Keratinocyte (primary cell): Measurements from ENCODE around the gene LRRN4. TPM values are rescaled to one million over a fixed set of nuclear protein-coding genes. Genes with fewer than 3 reads are reported as not detected.

Experiments
- DNase-seq: peaks from one replicate; pipeline ENCODE4 v3.0.0-alpha.2; 2011; ENCODE audit warnings: low read depth, missing footprints, low spot score
- FAIRE-seq: peaks from 2 replicates; lab custom pipeline; 2011; peaks lifted over from hg19 to GRCh38; lab: Jason Lieb, UNC
- H2AFZ ChIP-seq: 2 replicates; pipeline ENCODE4 v1.6.0; 2012; ENCODE audit warnings: low read length, control low read depth, inconsistent platforms; ENCODE audit not compliant: control insufficient read depth
- H3K27ac ChIP-seq: 2 replicates; pipeline ENCODE4 v1.5.1; 2011; ENCODE audit warnings: low read length; ENCODE audit not compliant: control insufficient read depth, insufficient read depth
- H3K27me3 ChIP-seq: 3 replicates; pipeline ENCODE4 v1.6.0; 2011; ENCODE audit warnings: low read length; ENCODE audit not compliant: control insufficient read depth, insufficient read depth; ENCODE audit errors: extremely low read depth
- H3K36me3 ChIP-seq, 2 experiments: 2 replicates in 1 of 2; 3 replicates in 1 of 2; pipeline ENCODE4 v1.5.1; 2011; ENCODE audit warnings: low read length in 2 of 2, mild to moderate bottlenecking in 1 of 2; ENCODE audit not compliant: control insufficient read depth in 2 of 2, insufficient read depth in 2 of 2; ENCODE audit errors: extremely low read depth in 1 of 2
- H3K4me1 ChIP-seq: 3 replicates; pipeline ENCODE4 v1.5.1; 2011; ENCODE audit warnings: low read length; ENCODE audit not compliant: control insufficient read depth, insufficient read depth; ENCODE audit errors: extremely low read depth
- H3K4me2 ChIP-seq: 3 replicates; pipeline ENCODE4 v1.6.0; 2011; ENCODE audit warnings: low read depth, low read length; ENCODE audit not compliant: control insufficient read depth, insufficient read depth; ENCODE audit errors: extremely low read depth
- H3K4me3 ChIP-seq, 3 experiments: fragments of 200-600 bp in 1 of 3; sonication (generic) in 1 of 3; 2 replicates in 2 of 3; 3 replicates in 1 of 3; pipeline ENCODE4 v1.5.1; 2011 to 2016; ENCODE audit warnings: low read length in 3 of 3, mild to moderate bottlenecking in 3 of 3, control low read depth in 2 of 3, inconsistent platforms in 1 of 3, low read depth in 1 of 3, mixed read lengths in 1 of 3, mixed run types in 1 of 3, moderate library complexity in 1 of 3; ENCODE audit not compliant: control insufficient read depth in 2 of 3, insufficient read depth in 2 of 3; ENCODE audit errors: extremely low read depth in 1 of 3
- H3K79me2 ChIP-seq: 2 replicates; pipeline ENCODE4 v1.6.0; 2012; ENCODE audit warnings: low read length; ENCODE audit not compliant: control insufficient read depth, insufficient read depth
- H3K9ac ChIP-seq: 3 replicates; pipeline ENCODE4 v1.6.0; 2011; ENCODE audit warnings: low read length; ENCODE audit not compliant: control insufficient read depth, insufficient read depth; ENCODE audit errors: extremely low read depth
- H3K9me1 ChIP-seq: 3 replicates; pipeline ENCODE4 v1.6.0; 2011; ENCODE audit warnings: low read length; ENCODE audit not compliant: control insufficient read depth, insufficient read depth; ENCODE audit errors: extremely low read depth
- H3K9me3 ChIP-seq: 2 replicates; pipeline ENCODE4 v1.5.1; 2012; ENCODE audit warnings: low read depth, low read length; ENCODE audit not compliant: control insufficient read depth
- H4K20me1 ChIP-seq: 3 replicates; pipeline ENCODE4 v1.6.0; 2011; ENCODE audit warnings: low read length; ENCODE audit not compliant: control insufficient read depth, insufficient read depth; ENCODE audit errors: extremely low read depth
- EZH2 ChIP-seq: IDR thresholded peaks from one replicate; pipeline ENCODE4 v1.6.1; 2012; ENCODE audit warnings: inconsistent platforms, mild to moderate bottlenecking, low read length, moderate library complexity
- dilution Hi-C: fragments of 300-500 bp; cut with MboI; formaldehyde crosslinking; loops from one replicate; pipeline ENCODE4 v1.7.0; 2020; ENCODE audit warnings: low sequenced_read_pairs; ENCODE audit not compliant: extremely low pct_ligation_motif_present
- polyA plus RNA-seq, 5 experiments: library from polyadenylated mRNA; depleted of rRNA in 3 of 5; stranded (reverse) in 3 of 5; stranded (forward) in 1 of 5; unstranded in 1 of 5; fragments of >200 nt; gene quantifications; 1 replicate in 1 of 5; 2 replicates in 3 of 5; 3 replicates in 1 of 5; pipeline versions ENCODE4 v1.2.1 to v1.2.3, GENCODE V29; 2011 to 2012; ENCODE audit warnings: missing spikeins in 2 of 5, low read depth in 1 of 5, low replicate concordance in 1 of 5
- TF ChIP-seq, protein P1 (sequence below), 3 experiments: IDR thresholded peaks in 1 of 3; conservative IDR thresholded peaks in 1 of 3; optimal IDR thresholded peaks in 1 of 3; 2 replicates in 2 of 3; 3 replicates in 1 of 3; pipeline versions ENCODE3 to v1.5.1; 2011; ENCODE audit warnings: low read length in 3 of 3, mild to moderate bottlenecking in 3 of 3, moderate library complexity in 2 of 3, control low read depth in 1 of 3, inconsistent platforms in 1 of 3; ENCODE audit not compliant: insufficient read depth in 2 of 3; ENCODE audit errors: extremely low read depth in 1 of 3

Gene LRRN4
- polyA plus RNA-seq, 1 donor (not counting 4 experiments of a cell fraction or from before 2014, with no cell fraction given): 0.14 TPM

DNA sequence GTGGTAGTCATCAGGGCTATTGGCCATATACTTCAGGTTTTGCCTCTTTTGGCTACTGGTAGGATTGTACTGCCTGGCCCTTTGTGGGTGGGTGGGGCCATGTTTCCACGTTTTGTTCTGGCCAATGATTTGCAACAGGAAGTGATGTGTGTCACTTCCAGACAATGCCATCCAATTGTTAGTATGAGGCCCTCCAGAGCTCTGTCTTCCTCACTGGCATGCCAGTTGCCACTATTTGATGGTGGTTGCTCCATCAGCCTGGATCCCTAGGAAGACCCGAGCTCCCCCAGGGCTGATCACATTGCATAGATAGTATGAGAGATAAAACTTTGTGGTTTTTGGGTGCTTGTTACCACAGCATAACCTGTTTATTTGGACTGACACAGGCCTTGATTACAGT lies 7.7 kb upstream of the LRRN4 start:
- Histone ChIP-seq H3K4me2 (no peak overlapping the region), H3K9ac (no peak overlapping the region), H3K9me3 (no peaks in the 10 kb centered on the region), H3K27ac (no peak overlapping the region), H3K79me2 (no peaks in the 10 kb centered on the region), H3K4me3 (no peak overlapping the region), H2AFZ (no peak overlapping the region), H3K4me1 (no peaks in the 10 kb centered on the region), H3K27me3 (peaks cover 4% of the 10 kb centered on the region), H3K36me3 (no peaks in the 10 kb centered on the region), H3K9me1 (no peaks in the 10 kb centered on the region), H4K20me1 (no peaks in the 10 kb centered on the region)
- DNase-seq: no peak
- TF ChIP-seq EZH2: no peak
- TF ChIP-seq, protein P1, sequence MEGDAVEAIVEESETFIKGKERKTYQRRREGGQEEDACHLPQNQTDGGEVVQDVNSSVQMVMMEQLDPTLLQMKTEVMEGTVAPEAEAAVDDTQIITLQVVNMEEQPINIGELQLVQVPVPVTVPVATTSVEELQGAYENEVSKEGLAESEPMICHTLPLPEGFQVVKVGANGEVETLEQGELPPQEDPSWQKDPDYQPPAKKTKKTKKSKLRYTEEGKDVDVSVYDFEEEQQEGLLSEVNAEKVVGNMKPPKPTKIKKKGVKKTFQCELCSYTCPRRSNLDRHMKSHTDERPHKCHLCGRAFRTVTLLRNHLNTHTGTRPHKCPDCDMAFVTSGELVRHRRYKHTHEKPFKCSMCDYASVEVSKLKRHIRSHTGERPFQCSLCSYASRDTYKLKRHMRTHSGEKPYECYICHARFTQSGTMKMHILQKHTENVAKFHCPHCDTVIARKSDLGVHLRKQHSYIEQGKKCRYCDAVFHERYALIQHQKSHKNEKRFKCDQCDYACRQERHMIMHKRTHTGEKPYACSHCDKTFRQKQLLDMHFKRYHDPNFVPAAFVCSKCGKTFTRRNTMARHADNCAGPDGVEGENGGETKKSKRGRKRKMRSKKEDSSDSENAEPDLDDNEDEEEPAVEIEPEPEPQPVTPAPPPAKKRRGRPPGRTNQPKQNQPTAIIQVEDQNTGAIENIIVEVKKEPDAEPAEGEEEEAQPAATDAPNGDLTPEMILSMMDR (optimal IDR thresholded peaks at IDR 0.05 in 1 of 3, IDR thresholded peaks at IDR 0.05 in 1 of 3, conservative IDR thresholded peaks at IDR 0.05 in 1 of 3; ENCODE audit: extremely low read depth in 1 of 3, insufficient read depth in 2 of 3, low read length in 3 of 3): no peak
- dilution Hi-C loops: no loop called here
- no peak for FAIRE-seq

DNA sequence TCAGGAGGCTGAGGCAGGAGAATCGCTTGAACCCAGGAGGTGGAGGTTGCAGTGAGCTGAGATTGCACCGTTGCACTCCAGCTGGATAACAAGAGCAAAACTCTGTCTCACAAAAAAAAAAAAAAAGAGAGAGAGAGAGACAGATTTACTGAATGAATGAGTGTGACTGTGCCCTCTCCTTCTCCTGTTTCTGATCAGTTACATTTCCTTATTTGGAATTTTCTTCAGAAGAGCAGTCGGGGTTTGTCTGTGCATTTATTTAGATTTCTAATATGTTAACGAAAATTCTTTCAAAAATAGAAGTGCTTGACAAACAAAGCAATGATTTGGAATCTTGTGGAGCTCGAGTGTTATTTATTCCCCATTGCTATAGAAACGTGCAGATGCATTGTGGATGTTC lies 6.4 kb upstream of the LRRN4 start:
- Histone ChIP-seq H3K4me2 (no peak overlapping the region), H3K27me3 (peaks cover 4% of the 10 kb centered on the region), H3K9me3 (no peaks in the 10 kb centered on the region), H3K4me1 (no peaks in the 10 kb centered on the region), H3K27ac (no peak overlapping the region), H3K9ac (no peak overlapping the region), H3K9me1 (no peaks in the 10 kb centered on the region), H3K4me3 (no peak overlapping the region), H3K79me2 (no peaks in the 10 kb centered on the region), H4K20me1 (no peaks in the 10 kb centered on the region), H3K36me3 (no peaks in the 10 kb centered on the region), H2AFZ (no peak overlapping the region)
- no peak for TF ChIP-seq EZH2
- TF ChIP-seq, protein P1 (optimal IDR thresholded peaks at IDR 0.05 in 1 of 3, IDR thresholded peaks at IDR 0.05 in 1 of 3, conservative IDR thresholded peaks at IDR 0.05 in 1 of 3; ENCODE audit: extremely low read depth in 1 of 3, insufficient read depth in 2 of 3, low read length in 3 of 3): no peak
- FAIRE-seq (no peak), DNase-seq (no peak)
- dilution Hi-C loops: no loop called here
